ENCODE measurements around the gene LDAH.

The LDAH gene

DNA sequence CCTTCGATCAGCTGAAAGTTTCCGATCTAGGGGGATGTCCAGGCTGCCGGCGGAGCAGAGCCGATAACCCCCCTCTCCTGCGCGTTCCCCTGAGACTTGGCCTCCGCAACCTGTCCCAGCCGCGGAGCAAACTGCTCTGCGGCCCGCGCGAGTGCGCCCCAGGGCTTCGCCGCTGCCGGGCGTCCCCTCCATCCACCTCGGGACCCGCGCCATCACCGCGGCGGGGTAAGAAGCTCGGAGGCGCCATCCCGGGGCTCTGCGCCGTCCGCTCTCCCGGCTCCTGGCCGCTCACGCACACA, 156.9 kb downstream of the LDAH start:
- no peak for DNase-seq

DNA sequence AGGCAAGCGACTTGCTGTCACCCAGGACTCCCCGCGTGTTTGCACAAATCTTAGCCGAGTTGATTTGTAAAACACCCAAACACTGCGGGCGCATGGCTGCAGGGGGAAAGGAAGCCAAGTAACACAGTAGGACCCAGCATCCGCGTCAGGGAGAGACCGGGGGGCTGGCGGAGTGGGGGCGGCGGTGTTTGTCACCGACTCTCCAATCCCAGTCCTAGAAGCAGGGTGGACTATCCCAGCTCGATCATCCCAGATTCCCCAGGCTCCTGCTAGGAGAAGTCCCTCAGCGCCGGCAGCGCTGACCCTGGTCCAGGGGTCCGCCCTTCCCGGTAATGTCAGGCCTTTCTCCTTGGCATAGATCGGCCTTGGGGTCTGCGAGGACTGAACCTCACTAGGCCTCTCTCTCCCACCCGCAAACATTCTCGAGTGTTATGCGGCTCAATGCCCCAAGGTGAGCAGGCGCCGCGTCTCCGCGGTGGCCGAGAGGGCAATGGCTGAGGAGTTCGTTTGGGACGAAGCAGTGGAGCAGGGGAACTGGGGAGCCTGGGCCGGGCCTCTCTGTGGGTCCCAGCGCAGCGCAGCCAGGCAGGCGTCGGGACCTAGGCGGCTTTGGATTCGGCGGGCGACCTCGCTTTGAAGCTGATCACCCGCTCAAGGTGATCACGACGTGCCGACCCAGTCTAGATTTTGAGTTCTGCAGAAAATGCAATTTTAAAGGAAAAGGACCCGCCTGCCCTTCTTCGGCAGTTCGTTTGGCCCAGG, 157.5 kb downstream of the LDAH start:
- DNase-seq: no peak

DNA sequence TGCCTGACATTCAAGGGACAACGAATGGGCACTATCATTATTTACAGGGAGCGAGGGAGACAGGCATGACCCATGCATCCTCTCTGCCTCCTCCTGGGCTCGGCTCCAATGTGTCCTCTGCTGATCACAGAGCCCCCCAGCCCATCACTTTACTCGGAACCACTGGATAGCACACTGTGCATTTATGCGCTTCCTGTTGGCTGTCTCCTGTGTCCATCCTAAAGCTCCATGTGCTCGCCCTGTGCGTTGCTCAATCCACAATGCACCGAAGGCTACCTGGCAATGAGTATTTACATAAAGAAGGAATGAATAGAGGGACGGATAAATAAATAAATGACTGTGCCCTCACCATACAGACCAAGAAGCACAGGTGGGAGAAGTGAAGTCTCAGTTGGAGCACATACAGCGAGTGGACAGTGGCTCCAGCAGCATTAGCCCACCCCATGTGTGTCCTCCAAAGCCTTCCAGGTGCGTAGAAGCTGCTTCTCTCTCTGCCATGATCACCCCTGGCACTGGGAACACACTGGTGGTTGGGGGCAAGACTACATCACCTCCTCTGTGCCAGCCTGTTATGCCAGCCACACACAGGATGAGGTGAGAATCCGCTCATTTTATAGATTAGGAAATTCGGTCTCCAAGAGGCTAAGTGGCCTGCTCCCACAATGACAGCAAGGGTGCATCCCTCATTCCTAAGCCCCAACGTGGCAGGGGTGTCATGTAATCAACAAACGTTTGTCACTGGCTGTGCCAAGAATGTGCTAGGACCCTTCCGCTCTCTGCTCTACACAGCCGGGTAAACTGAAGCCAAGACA, 158.3 kb downstream of the LDAH start:
- no peak for DNase-seq

DNA sequence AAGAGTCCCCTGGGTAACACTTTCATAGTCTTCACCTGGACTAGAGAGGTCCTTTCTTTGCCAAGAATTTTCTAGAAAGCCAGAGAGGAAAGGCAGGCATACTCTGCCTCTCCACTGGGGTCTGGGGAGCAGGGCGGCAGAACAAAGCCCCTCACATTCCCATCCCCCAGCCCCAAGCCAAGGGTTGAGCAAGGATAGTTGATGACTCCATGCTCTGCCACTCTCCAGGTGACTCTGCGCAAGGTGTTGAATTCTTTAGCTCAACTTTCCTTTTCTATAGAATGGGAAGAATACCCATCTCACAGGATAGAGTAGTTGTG, 158.9 kb downstream of the LDAH start:
- no peak for DNase-seq

DNA sequence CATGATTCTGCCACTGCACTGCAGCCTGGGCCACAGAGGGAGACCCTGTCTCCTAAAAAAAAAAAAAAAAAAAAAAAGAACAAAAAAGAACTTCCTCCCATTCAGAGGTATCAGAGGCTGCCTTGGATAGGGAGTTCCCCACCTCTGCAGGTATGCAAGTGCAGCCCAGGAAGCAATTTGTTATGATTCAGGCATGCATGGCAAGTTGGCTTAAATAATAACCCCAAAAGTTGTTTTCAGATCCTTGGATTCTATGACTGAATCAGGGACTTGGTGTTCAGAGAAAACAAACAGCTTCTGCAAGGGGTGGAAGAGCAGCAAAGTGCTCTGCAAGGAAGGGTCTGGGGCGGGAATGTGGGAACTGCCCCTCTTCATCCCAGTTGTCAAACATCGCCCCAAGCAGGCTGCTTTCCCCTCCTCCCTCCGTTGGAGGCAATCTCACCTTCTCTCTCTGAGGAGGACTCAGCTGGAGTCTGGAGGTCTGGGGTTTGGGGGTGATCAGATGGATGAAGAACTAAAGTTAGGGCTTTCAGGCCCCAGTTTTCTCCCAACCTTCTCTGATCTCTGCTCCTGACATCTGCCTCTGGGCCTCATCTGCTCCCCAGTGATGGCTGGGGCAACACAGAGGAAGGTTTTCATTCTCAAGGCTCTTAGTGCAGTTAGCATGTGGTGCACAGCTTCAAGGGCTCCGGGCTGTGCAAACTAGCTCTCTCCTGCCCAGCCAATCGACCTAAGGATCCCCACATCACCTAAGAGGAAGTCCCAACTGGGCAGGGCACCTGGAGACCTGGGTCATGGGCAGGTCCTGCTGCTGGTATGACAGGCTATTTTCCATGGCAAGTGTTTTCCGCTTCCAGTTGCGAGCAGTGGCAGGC, 159.5 kb downstream of the LDAH start:
- DNase-seq: no peak

DNA sequence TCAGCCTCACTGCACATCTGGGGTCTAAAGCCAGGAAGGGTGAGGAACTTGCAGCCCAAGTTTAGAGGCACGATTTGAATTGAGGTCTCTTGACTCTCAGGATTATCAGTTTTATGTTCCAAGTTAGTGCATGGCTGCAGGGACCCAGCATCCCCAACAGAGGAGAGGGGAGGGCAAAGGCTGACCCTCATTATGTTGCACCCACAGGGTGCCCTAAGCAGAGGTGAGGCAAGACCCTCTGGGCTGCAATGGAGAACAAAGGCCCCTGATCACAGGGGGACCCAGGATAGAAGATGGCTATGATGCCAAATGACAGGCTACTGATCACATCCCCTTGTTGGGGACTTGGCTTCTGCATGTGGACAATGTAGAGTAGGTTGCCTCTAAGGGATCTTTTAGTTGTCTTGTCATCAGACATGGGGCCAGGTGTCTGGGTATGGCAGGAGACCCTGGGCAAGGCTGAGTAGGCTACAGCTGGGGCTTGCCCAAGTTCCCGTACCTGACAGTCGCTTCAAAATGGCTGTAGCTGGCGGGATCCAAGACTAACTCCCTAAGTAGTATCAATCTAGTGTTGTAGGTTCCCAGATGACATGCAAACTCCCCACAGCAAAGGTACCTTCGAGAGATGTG, 160.5 kb downstream of the LDAH start:
- no peak for DNase-seq

DNA sequence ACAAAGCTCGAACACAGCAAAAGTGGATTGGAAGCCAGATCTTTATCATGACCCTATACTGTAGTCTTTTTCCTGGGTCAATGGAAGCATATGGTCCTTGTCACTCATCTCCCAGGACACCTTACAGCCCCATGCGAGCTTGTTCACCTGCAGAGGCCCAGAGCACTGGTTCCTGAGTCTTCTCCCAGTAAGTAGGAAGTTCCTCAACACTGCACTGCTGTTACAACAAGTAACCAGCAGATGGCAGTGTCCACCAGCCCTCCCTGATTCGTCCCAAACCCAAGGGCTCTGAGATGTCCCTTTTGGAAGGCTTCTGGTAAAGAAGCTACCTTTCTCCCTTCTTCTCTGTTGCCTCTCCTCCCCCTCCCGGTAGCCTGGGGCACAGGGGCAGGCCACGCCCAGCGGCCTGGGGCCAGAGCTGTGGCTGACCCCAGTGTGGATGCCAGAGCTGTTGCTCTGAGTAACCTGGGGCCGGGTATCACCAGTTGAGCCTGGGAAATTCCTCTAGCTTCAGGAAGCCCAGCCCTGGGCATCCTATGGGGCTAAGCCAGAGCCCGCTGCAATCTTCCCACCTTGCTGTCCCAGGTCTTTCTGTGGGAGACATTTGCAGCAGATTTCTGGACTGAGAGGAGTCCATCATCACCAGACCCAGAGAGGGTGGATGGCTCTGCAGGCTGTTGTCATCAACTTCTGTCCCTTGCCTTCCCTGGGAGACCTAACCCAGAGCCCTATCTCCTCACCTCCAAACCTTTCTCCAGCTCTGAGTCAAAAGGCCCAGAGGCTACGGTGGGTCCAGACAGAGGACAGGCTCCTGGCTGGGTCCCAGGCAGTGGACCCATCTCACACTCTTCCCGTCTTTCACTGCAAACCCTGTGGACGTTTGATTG, 161.2 kb downstream of the LDAH start:
- peak; percentile 67 for DNase-seq

DNA sequence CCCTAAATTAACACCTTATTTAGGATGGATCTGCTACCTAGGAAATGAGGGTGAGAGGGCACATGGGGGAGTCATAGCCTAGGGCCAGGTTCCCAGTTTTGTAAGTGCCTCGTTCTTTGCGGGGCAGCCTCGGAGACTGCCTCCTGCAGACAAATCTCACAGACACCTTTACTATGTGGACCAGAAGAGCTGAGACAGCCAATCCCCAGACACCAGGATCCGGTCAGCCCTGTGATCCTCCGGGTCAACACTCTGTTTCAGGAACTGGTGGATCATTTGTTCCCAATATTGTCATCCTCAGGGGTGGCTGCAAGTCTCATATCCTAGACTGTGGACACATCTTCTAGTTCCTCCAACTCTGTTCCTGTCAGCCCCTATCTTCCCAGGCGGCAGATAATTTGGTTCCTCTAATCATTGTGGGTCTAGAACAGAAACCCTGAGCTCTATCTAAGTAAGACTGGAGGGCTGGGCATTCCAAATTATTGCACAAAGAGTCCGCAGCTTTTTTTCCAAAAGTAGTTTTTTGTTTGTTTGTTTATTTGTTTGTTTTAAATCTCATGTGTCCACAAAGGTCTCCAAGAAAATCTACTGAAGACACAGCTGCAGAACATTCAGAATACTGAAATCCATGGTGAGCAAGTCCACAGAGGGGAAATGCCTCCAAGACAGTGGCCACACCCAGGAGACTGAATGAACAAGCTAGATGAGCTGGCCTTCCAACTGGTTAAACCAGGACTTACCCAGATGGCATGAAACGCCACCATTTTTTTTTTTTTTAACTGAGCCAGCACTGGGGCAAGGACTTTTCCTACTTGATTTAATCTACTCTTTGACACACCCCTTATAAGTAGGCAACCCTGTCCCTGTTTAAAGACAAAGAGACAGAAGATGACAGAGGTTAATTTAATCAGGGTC, 162.1 kb downstream of the LDAH start:
- DNase-seq: no peak

DNA sequence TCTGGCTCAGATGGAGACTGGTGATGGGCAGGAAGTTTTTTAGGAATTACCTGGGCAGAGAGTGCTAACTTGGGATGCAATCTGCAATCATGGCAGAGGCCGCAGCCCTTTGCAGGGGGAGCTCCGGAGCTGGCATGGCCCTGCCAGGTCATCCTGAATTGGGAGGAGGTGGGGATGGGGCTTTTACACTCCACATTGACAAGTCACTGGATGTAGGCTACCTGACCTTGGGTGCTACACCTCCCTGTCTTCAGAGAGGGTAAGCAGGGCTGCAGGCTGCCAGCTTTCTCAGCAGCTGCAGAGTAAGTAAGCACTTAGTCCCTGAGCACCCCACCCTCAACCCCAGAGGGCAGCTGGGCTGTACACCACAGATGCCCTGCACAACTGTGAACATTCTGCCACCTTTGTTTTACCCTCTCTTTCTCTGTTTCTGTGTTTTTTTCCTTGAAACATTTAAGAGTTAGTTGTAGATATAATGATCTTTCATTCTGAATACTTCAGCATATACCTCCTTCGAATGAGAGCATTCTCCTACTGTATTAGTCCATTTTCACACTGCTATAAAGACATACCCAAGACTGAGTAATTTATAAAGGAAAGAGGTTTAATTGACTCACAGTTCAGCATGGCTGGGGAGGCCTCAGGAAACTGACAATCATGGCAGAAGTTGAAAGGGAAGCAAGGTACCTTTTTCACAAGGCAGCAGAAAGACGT, 165.2 kb downstream of the LDAH start:
- DNase-seq: no peak

DNA sequence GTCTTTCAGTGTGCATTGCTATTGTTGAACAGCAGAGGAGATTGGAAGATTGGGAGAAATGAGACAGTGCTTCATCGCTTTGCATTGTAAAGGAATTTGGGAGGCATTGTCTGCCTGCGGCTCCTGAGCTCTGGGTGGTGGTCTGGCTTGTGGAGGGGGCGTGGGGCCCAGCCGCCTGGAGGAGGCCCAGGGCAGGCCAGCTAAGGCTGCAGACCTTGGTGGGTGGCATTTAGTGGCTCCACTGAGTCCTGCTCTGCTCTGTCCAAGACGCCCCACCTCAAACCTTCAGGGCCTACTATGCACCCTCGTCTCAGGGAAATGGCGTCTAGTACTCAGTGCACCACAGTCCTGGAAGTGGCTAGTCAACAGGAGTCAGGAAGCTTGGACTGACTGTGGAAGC, 166.3 kb downstream of the LDAH start:
- DNase-seq: no peak

DNA sequence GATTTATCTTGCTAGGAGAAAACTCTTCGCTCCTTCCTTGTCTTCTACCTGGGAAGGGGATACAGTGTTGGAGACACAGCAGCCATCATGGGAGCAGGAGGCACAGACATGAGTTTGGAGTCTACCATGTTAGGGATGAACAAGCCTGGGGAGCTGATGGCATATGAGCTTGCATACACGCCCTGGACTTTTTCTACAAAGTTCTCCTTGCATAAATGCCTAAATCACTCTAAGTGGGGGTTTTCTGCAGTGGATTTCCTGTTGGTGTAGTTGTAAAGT, 168.4 kb downstream of the LDAH start:
- no peak for DNase-seq

DNA sequence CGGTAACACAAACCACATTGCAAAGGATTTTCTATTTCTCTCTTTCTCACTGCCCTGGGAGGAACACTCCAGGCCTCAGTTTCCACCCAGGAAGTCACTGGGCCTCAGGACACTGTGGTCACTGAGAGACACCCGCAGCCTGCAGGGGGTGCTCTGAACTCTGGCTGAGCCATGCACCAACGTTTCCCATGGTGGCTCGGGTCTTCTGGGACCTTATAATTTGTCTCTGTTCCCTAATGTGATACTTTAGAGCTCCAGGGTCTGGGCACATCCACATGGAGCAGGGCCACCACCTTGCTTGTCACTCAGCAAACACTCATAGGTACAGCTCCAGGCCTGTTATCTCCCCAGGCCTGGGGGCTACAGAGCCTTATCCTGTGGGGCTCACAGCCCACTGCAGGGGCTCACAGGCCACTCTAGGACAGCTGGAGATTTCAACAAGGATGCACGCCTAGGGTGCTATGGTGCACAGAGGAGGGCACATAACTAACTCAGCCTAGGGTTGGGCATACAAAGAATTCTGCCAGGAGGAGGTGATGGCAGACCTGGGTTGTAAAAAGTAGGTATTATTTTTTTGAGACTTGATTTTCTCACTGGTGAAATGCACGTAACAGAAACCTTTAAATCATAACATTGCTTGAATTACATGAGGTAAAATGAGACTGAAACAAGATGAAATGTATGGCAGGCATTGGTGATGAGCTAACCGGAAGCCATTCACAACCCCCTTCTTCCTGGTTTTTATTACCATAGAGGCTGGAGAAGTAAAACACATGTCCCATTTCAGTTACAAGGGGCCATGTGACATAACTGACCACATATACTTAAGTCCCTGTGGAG, 169.0 kb downstream of the LDAH start:
- DNase-seq: no peak

DNA sequence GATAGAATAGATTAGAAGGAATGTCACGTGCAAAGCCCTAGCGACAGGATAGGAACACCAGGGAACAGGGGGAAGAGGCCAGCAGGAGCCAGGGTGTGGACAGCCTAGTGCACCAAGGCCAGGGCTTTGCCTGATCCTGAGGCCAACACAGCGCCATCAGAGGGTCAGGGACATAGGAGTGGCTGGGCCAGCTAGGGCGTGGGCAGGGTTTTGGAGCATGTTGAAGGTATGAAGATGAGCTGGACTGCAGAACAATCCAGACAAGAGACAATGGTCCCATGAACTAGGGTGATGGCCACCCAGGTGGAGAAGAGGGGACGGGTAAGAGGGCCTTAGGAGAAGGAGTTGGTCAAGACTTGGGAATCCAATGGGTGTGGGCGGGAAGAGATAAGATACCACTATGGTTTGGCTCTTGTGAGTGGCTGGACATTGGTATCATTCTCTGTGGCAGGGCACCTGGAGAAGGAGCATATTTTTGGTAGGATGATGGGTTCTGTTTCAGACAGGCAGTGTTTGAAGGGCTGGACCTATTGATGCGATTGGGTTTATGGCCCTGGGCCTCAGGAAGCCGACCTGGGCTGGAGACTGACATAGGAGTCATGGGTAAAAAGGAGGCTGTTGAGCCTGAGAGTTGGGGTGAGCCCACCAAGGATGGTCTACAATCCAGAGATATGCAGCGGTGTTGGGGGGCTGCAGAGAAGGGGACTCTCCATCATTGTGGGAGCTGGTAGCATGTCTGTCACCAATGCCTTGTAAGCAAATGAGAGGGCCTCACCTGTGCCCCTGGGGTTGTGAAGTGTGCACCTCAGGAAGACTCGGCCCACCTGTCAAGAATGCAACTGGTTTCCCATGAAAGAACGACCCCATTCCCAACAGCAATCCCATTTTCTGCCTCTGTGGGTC, 170.0 kb downstream of the LDAH start:
- DNase-seq: no peak

DNA sequence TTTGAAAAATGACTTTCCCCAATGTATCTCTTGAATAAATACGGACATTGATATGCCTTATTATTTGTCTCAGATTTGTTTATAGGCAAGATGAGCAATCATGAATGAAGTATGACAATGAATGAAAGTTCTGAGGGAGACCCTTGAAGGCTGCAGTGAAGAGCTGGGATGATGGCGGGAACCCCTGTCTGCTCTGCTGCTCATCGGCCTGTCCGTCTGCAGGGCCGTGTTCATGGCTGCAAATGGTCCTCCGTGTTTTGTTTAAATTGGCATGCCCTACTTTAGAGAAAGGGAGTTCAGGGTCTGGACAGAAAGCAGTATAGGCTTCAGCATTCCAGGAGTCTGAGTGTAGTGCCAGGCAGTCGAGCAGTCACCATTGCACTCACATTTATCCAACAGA, 170.8 kb downstream of the LDAH start:
- no peak for DNase-seq

DNA sequence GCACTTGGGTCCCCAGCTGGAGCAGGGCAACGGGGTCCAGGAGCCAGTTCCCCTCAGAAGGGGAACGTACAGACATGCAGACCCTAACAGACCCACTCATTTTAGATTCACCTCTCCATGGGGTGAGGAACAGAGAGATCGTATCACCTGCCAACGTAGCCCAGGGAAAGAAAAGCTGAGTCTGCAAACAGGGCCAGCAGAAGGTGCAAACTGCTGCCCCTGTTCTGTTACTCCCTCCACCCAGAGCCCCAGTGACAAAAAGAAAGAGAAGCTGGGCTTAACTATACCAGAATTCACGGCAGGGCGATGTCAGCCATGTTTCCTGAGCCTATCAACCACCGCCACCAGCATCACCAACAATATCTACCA, 171.2 kb downstream of the LDAH start:
- DNase-seq: no peak

DNA sequence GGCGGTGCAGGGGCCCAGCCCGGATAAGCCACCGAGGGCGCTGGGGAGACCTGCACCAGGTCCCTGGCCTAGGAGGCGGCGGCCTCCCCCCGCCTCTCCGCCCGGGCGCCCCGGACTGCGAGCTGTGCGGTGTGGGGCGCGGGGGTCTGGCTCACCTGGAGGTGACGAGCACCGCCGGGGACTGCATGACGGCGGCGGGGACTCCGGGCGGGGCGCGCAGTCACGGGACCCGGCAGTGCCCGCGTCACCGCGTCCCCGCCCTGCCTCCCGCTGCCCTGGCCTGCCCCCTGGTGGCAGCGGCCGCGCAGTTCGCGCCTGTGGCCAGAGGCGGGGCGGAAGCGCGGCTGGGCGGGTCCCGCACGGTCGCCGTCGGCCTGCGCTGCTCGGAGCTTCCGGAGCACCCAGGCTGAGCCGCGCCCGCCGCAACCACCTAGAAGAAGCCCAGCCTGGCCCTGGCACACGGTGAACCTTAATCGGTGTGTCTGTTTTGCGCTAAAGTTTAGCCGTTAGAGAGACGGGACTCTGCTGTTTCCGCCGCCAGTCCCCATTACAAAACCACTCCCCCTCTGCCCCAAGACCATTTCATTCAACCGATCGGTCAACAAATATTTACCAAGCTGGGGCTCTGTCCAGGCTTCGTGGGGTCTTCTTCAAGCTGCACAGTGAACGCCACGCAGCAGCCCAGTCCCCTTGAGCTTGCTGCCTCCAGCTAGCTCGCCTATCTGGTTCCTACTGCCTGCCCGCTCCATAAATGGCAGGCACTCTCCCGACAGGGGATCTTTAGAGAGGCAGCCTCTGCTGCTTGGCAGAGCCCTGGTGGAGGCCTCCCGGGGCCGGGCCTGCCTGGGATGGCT, 171.8 kb downstream of the LDAH start, which contains the start of gene HS1BP3:
Gene HS1BP3, minus strand, starts transcription at position 222 of the 854 bp plus-strand sequence. Its CDS starts 35 bp downstream, at position 187.
- DNase-seq: peak; percentile 65

DNA sequence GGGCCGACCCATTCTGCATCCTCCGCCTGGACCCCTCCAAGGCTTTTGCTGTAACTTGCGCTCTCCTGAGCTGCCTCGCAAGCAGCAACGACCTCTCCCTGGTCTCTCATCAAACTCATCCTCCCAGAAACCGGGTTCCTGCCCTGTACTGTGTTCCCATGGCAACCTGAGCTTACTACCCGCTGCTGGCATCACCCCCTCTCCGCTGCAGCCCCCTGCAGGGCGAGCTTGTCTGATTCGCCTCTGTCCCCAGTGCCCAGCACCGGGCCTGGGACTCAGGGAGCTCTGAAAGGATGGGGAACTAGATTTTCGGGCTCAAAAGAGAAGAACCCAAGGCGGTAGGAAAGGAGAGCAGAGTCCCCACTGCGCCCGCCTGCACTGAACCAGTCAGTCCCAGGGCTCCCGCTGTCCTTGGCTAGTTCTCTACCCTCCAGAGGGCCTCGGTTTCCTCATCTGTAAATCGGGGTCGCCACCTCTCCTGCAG, 172.5 kb downstream of the LDAH start:
- DNase-seq: no peak
